ENCODE data around the gene LRR1. TPM values are rescaled to one million over a fixed set of nuclear protein-coding genes. Genes with fewer than 3 reads are reported as not detected.
A peak's percentile ranks its signal among the peaks of the same experiment; 100 is the strongest.

LRR1 gene
- total RNA-seq, 1 donor from 2014 or later, result 15.1 TPM

DNA sequence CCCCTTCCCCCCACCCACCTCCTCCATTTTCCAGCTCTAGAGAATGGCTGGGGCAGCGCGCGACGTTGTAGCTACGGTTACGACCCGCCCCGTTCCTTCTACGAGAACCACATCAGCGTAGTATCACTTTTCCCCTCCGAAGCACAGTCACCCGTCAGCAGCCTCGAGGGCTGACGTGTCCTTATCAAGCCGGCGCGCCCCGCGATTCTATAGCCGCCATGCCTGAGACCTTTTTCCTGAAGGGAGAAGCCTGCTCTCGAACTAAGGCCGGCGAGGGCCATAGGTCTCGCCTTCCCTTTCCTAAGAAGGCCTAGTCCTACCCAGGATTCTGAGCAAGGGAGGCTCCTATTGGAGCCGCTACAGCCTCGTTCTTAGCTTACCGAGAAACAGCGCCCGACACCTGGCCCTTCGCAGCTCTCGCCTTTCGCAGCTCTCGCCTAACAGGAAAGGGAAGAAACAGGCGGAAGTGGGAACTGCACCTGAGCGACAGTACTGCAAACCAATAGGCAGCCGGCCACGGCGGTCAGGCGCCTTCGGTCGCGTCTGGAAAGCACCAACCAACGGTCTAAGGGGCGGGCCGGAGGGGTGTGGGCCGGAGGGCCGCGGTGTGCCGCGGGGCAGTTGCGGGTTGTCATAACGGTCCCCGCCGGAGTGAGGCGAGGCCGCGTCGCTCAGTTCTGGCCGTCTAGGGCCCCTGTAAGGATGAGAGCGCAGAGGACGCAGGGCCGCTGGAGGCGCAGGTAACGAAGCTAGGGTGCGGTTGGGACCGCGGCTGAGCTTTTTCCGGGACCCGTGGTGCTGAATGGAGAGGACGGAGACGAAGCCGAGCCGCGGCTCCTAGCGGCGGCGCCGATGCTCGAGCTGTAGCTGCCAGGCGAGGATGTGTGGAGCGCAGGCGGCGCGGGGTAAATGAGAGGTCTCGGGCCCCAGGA lies 21.7 kb downstream of the LRR1 start, which contains the start of the genes MGAT2 and RPL36AL:
Gene MGAT2 (plus strand): TSS at position 618 of the 932 bp plus-strand sequence. CDS start 470 bp downstream, outside the sequence.
Gene RPL36AL (minus strand): TSS at position 445 of the 932 bp plus-strand sequence. CDS start 1,522 bp downstream, outside the sequence.
- Mint-ChIP-seq H3K4me3 (peak within 1 kb of the TSS; percentile 97), H3K27ac (peak within 1 kb of the TSS; percentile 97), H3K36me3 (ENCODE audit: low read depth) (peaks cover 69% of the 10 kb centered on the region), H3K4me1 (peaks cover 61% of the 10 kb centered on the region), H3K27me3 (no peaks in the 10 kb centered on the region), H3K9me3 (no peaks in the 10 kb centered on the region)
- TF ChIP-seq, protein P1, sequence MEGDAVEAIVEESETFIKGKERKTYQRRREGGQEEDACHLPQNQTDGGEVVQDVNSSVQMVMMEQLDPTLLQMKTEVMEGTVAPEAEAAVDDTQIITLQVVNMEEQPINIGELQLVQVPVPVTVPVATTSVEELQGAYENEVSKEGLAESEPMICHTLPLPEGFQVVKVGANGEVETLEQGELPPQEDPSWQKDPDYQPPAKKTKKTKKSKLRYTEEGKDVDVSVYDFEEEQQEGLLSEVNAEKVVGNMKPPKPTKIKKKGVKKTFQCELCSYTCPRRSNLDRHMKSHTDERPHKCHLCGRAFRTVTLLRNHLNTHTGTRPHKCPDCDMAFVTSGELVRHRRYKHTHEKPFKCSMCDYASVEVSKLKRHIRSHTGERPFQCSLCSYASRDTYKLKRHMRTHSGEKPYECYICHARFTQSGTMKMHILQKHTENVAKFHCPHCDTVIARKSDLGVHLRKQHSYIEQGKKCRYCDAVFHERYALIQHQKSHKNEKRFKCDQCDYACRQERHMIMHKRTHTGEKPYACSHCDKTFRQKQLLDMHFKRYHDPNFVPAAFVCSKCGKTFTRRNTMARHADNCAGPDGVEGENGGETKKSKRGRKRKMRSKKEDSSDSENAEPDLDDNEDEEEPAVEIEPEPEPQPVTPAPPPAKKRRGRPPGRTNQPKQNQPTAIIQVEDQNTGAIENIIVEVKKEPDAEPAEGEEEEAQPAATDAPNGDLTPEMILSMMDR (IDR thresholded peaks at IDR 0.05), result no peak
- intact Hi-C loops (cut with micrococcal nuclease), result loop anchor here (1.0 to 5.0 kb wide), 8 partner anchors 14 to 612 kb away; partner anchors contain the start of genes KLHDC1, LRR1, POLE2 and RPS29
- POLR2A ChIA-PET, result interaction anchor here (0.6 to 3.4 kb wide), 36 partner anchors 8 to 1619 kb away, joined by 3 to 293 read pairs (median 5); partner anchors contain the start of genes DMAC2L, DNAAF2, KLHDC1 and KLHDC2
- ATAC-seq (ENCODE audit: low read depth) (peak; percentile 90), DNase-seq (peak; percentile 90)
- CTCF ChIA-PET, result interaction anchor here (0.7 to 2.6 kb wide), 8 partner anchors 11 to 159 kb away, joined by 3 to 29 read pairs (median 10); partner anchors contain the start of genes DNAAF2, KLHDC2, LRR1 and RPS29

DNA sequence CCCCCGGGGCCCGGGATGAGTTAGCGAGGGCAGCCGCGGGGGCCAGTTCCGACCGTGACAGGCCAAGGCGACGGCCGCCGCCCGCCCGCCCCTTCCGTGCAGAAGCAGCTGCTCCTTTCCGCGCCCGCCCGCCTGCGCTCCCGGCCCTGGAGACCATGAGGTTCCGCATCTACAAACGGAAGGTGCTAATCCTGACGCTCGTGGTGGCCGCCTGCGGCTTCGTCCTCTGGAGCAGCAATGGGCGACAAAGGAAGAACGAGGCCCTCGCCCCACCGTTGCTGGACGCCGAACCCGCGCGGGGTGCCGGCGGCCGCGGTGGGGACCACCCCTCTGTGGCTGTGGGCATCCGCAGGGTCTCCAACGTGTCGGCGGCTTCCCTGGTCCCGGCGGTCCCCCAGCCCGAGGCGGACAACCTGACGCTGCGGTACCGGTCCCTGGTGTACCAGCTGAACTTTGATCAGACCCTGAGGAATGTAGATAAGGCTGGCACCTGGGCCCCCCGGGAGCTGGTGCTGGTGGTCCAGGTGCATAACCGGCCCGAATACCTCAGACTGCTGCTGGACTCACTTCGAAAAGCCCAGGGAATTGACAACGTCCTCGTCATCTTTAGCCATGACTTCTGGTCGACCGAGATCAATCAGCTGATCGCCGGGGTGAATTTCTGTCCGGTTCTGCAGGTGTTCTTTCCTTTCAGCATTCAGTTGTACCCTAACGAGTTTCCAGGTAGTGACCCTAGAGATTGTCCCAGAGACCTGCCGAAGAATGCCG lies 22.6 kb downstream of the LRR1 start:
- intact Hi-C loops (cut with micrococcal nuclease), result loop anchor here (5.0 kb wide), 1 partner anchor 611 kb away; the partner anchor contains the start of gene SOS2
- Mint-ChIP-seq H3K4me1 (peaks cover 64% of the 10 kb centered on the region), H3K36me3 (ENCODE audit: low read depth) (peaks cover 70% of the 10 kb centered on the region), H3K9me3 (no peaks in the 10 kb centered on the region), H3K4me3 (peak overlapping the region; percentile 97), H3K27me3 (no peaks in the 10 kb centered on the region), H3K27ac (peak overlapping the region; percentile 97)
- TF ChIP-seq, protein P1 (IDR thresholded peaks at IDR 0.05), result no peak
- ChIA-PET CTCF (interaction anchor here (0.7 to 2.6 kb wide), 7 partner anchors 11 to 160 kb away, joined by 3 to 29 read pairs (median 12); partner anchors contain the start of genes DNAAF2, KLHDC2, LRR1 and RPS29), POLR2A (interaction anchor here (0.6 to 3.4 kb wide), 25 partner anchors 7 to 1619 kb away, joined by 3 to 293 read pairs (median 5); partner anchors contain the start of genes DMAC2L, DNAAF2, KLHDC1 and KLHDC2)
- ATAC-seq (ENCODE audit: low read depth) (peak; percentile 37), DNase-seq (peak; percentile 69)

- H3K4me1 Mint-ChIP-seq, result peaks cover 65% of the 10 kb centered on the region
- ATAC-seq (ENCODE audit: low read depth) (no peak), DNase-seq (no peak)
- TF ChIP-seq, protein P1 (IDR thresholded peaks at IDR 0.05), result no peak
- H3K27ac Mint-ChIP-seq, result peak overlapping the region; percentile 97
- H3K27me3 Mint-ChIP-seq, result no peaks in the 10 kb centered on the region
- peak overlapping the region; percentile 97 for H3K4me3 Mint-ChIP-seq
- CTCF ChIA-PET, result interaction anchor here (1.4 to 2.6 kb wide), 6 partner anchors 10 to 160 kb away, joined by 4 to 29 read pairs (median 10); partner anchors contain the start of genes LRR1 and RPS29
- POLR2A ChIA-PET, result interaction anchor here (0.6 to 3.4 kb wide), 7 partner anchors 12 to 486 kb away, joined by 3 to 293 read pairs (median 30); partner anchors contain the start of genes DNAAF2, KLHDC1, KLHDC2 and LRR1
- no peaks in the 10 kb centered on the region for H3K9me3 Mint-ChIP-seq
- peaks cover 70% of the 10 kb centered on the region for H3K36me3 Mint-ChIP-seq (ENCODE audit: low read depth)
- intact Hi-C loops (cut with micrococcal nuclease), result loop anchor here (5.0 kb wide), 1 partner anchor 610 kb away; the partner anchor contains the start of gene SOS2
Measured at GRCh38 chr14:49622022-49622607, 23.4 kb downstream of the LRR1 start.

DNA sequence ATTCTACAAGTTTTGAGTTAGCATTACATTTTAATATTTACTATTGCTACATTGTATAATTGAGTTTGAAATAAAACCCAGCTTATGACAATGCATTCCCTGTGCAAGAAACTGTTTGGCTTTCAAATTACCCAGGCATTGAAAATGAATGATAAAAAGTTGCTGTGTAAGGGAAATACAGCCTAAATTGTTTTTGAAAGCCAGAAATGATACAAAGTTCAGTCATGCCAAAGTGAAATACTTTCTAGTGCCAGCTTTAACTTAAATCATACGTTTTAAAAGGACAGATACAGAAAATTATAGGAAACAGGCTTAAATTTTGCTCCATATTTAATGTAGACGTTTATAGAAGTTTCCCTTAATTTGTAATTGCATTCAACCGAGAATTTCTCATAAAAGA lies 24.6 kb downstream of the LRR1 start:
- peak overlapping the region; percentile 32 for H3K4me3 Mint-ChIP-seq
- intact Hi-C loops (cut with micrococcal nuclease), result loop anchor here (5.0 kb wide), 1 partner anchor 609 kb away; the partner anchor contains the start of gene SOS2
- CTCF ChIA-PET, result interaction anchor here (1.3 to 1.4 kb wide), 4 partner anchors 11 to 37 kb away, joined by 4 to 7 read pairs (median 4); partner anchors contain the start of genes DNAAF2 and RPS29
- peaks cover 65% of the 10 kb centered on the region for H3K36me3 Mint-ChIP-seq (ENCODE audit: low read depth)
- TF ChIP-seq, protein P1 (IDR thresholded peaks at IDR 0.05), result no peak
- no peaks in the 10 kb centered on the region for H3K9me3 Mint-ChIP-seq
- H3K27me3 Mint-ChIP-seq, result no peaks in the 10 kb centered on the region
- DNase-seq (no peak), ATAC-seq (ENCODE audit: low read depth) (no peak)
- H3K27ac Mint-ChIP-seq, result peak overlapping the region; percentile 63
- H3K4me1 Mint-ChIP-seq, result peaks cover 63% of the 10 kb centered on the region
- POLR2A ChIA-PET, result interaction anchor here (0.7 to 2.1 kb wide), 5 partner anchors 11 to 229 kb away, joined by 3 to 20 read pairs (median 5); partner anchors contain the start of genes DNAAF2, LRR1, NEMF and POLE2

Measured in activated B cell treated with CpG ODN at 0.5 μM for 24 hours (primary cell).